HepG2 (cell line): ENCODE results near the gene PRR33. TPM values are rescaled to one million over a fixed set of nuclear protein-coding genes. Genes with fewer than 3 reads are reported as not detected.

Experiments
- ATAC-seq: fragments of 200-7000 bp; cut with Tn5 transposase; 3 replicates; pipeline ENCODE4 v1.9.1; 2020; ENCODE audit warnings: mild to moderate bottlenecking, moderate library complexity
- BruUV-seq: library from RNA; stranded (reverse); fragments of 400-500 nt; replicated peaks from 2 replicates; lab custom pipeline; 2021; lab: Mats Ljungman, UMichigan
- CTCF ChIA-PET: fragments of 300-600 bp; formaldehyde crosslinking; extraction: SDS; loops from one replicate; lab custom pipeline; 2021; ENCODE audit warnings: low total read pairs, inconsistent platforms, low intra/inter-chr PET ratio; lab: Yijun Ruan, JAX
- POLR2A ChIA-PET: fragments of 350-600 bp; sonication (Branson Sonifier 250); formaldehyde crosslinking; loops from one replicate; lab custom pipeline; 2020; ENCODE audit warnings: antibody characterized with exemption, inconsistent platforms; lab: Yijun Ruan, JAX
- DNase-seq: peaks from one replicate; pipeline ENCODE4 v3.0.0-alpha.2; 2015; ENCODE audit warnings: low spot score
- FAIRE-seq: peaks from 3 replicates; lab custom pipeline; 2011; peaks lifted over from hg19 to GRCh38; lab: Jason Lieb, UNC
- H2AFZ ChIP-seq: one replicate; pipeline ENCODE4 v1.6.1; 2011; ENCODE audit warnings: low read length, inconsistent platforms
- H3K27ac ChIP-seq: fragments of 300-600 bp; 3 replicates; pipeline ENCODE4 v1.8.0; 2011; ENCODE audit warnings: mixed run types, mild to moderate bottlenecking, mixed read lengths, low read length, inconsistent platforms; ENCODE audit not compliant: insufficient read depth; ENCODE audit errors: extremely low read length
- H3K27me3 ChIP-seq, 2 experiments: fragments of 200-600 bp in 1 of 2; 2 replicates in 1 of 2; 3 replicates in 1 of 2; pipeline versions ENCODE4 v1.6.0 to v1.8.0; 2011; ENCODE audit warnings: low read length in 2 of 2, mild to moderate bottlenecking in 2 of 2, moderate library complexity in 2 of 2, inconsistent platforms in 1 of 2; ENCODE audit not compliant: insufficient read depth in 2 of 2, control insufficient read depth in 1 of 2
- H3K36me3 ChIP-seq, 2 experiments: fragments of 200-600 bp in 1 of 2; replicated peaks in 1 of 2; 2 replicates in 1 of 2; 3 replicates in 1 of 2; pipeline versions ENCODE4 v1.5.1 to v1.8.0; 2011; ENCODE audit warnings: low read length in 2 of 2, inconsistent platforms in 1 of 2; ENCODE audit not compliant: insufficient read depth in 2 of 2, control insufficient read depth in 1 of 2
- H3K4me1 ChIP-seq: 2 replicates; pipeline ENCODE4 v1.5.1; 2012; ENCODE audit warnings: low read length, inconsistent platforms; ENCODE audit not compliant: insufficient read depth
- H3K4me2 ChIP-seq: 2 replicates; pipeline ENCODE4 v1.6.0; 2011; ENCODE audit warnings: low read depth, low read length, inconsistent platforms
- H3K4me3 ChIP-seq, 3 experiments: fragments of 200-600 bp in 1 of 3; sonication (generic), shearing (Covaris generic) in 1 of 3; replicated peaks in 1 of 3; 2 replicates each; pipeline ENCODE4 v1.5.1; 2011 to 2016; ENCODE audit warnings: low read length in 3 of 3, inconsistent platforms in 2 of 3, low read depth in 2 of 3, mild to moderate bottlenecking in 2 of 3, control low read depth in 1 of 3, mixed read lengths in 1 of 3; ENCODE audit not compliant: insufficient read depth in 1 of 3
- H3K79me2 ChIP-seq: one replicate; pipeline ENCODE4 v1.6.1; 2011; ENCODE audit warnings: low read length, inconsistent platforms; ENCODE audit not compliant: insufficient read depth
- H3K9ac ChIP-seq: 2 replicates; pipeline ENCODE4 v1.6.0; 2011; ENCODE audit warnings: mild to moderate bottlenecking, low read depth, low read length, inconsistent platforms; ENCODE audit not compliant: insufficient read depth
- H3K9me3 ChIP-seq: 2 replicates; pipeline ENCODE4 v1.5.1; 2012; ENCODE audit warnings: mild to moderate bottlenecking, low read length
- H4K20me1 ChIP-seq: 2 replicates; pipeline ENCODE4 v1.6.0; 2011; ENCODE audit warnings: inconsistent platforms, mild to moderate bottlenecking, low read length, moderate library complexity; ENCODE audit not compliant: insufficient read depth
- AHR ChIP-seq: IDR thresholded peaks from 2 replicates; pipeline ENCODE4 v1.6.1; 2018; ENCODE audit warnings: missing genetic modification reagents, missing compliant biosample characterization
- DDIT3 ChIP-seq: sonication (generic); formaldehyde crosslinking; IDR thresholded peaks from 2 replicates; pipeline ENCODE4 v1.4.0; 2020; ENCODE audit warnings: mild to moderate bottlenecking, missing genetic modification reagents
- MEIS1 ChIP-seq: sonication (generic); formaldehyde crosslinking; IDR thresholded peaks from 2 replicates; pipeline ENCODE4 v1.9.0; 2021; ENCODE audit warnings: mild to moderate bottlenecking, missing genetic modification reagents, moderate library complexity, borderline replicate concordance
- RFX5 ChIP-seq: IDR thresholded peaks from 2 replicates; pipeline ENCODE4 v1.6.1; 2011; ENCODE audit warnings: low read depth, low read length, improper control_type of control experiment
- TIGD3 ChIP-seq: sonication (generic); formaldehyde crosslinking; IDR thresholded peaks from 2 replicates; pipeline ENCODE4 v1.5.1; 2020; ENCODE audit warnings: mild to moderate bottlenecking, missing genetic modification reagents, borderline replicate concordance
- ZNF362 ChIP-seq: sonication (generic); formaldehyde crosslinking; IDR thresholded peaks from 2 replicates; pipeline ENCODE4 v1.4.0; 2020; ENCODE audit warnings: missing genetic modification reagents, mild to moderate bottlenecking, borderline replicate concordance
- ZNF441 ChIP-seq: sonication (generic); formaldehyde crosslinking; IDR thresholded peaks from 2 replicates; pipeline ENCODE4 v1.7.0; 2021; ENCODE audit warnings: missing genetic modification reagents, borderline replicate concordance
- ZNF558 ChIP-seq: sonication (generic); formaldehyde crosslinking; IDR thresholded peaks from 2 replicates; pipeline ENCODE4 v1.9.0; 2022; ENCODE audit warnings: mild to moderate bottlenecking, missing genetic modification reagents, borderline replicate concordance
- ZNF792 ChIP-seq: IDR thresholded peaks from 2 replicates; pipeline ENCODE4 v1.6.1; 2016
- WGBS: methylation state at CpG from one replicate; pipeline ENCODE4 v1.1.6; 2017; ENCODE audit warnings: low lambda C conversion rate; 5-methylcytosine and 5-hydroxymethylcytosine counted together
- in situ Hi-C: cut with HindIII; loops from 2 replicates; pipeline ENCODE4 v1.10.0; 2017; ENCODE audit warnings: low pct_unique_long_range_greater_than_20kb; ENCODE audit not compliant: extremely low pct_ligation_motif_present
- intact Hi-C: fragments of 100-400 bp; cut with micrococcal nuclease; formaldehyde crosslinking; loops from one replicate; pipeline ENCODE4 v1.10.0; 2022; ENCODE audit not compliant: unreplicated experiment
- polyA plus RNA-seq, 8 experiments: library from polyadenylated mRNA; depleted of rRNA in 3 of 8; stranded (reverse) in 7 of 8; unstranded in 1 of 8; fragments of >200 nt; fragmentation: Illumina TruSeq in 4 of 8; extraction: Trizol in 4 of 8; gene quantifications; 2 replicates each; pipeline versions ENCODE4 v1.2.1 to v1.2.3, GENCODE V29; 2011 to 2016; ENCODE audit warnings: low read depth in 4 of 8, missing spikeins in 1 of 8, mixed read lengths in 1 of 8; ENCODE audit not compliant: insufficient read depth in 1 of 8
- total RNA-seq, 5 experiments: library from RNA; depleted of rRNA; stranded (reverse); fragments of >200 nt; fragmentation: Illumina TruSeq; extraction: Trizol; gene quantifications; 2 replicates each; pipeline ENCODE4 v1.2.3, GENCODE V29; 2016; ENCODE audit warnings: low read depth in 1 of 5

The PRR33 gene
- total and polyA plus RNA-seq, 2 of the 13 experiments (the other 11 are each of a cell fraction or from before 2014, with no cell fraction given): not detected

- CTCF ChIA-PET: no interaction called here
- H3K36me3 ChIP-seq: no peaks in the 10 kb centered on the region
Measured at GRCh38 chr11:1934335-1935155, 42.9 kb upstream of the PRR33 start.

More at GRCh38 chr11:1934335-1935155, 42.9 kb upstream of the PRR33 start:
- Histone ChIP-seq H4K20me1 (no peaks in the 10 kb centered on the region), H3K4me1 (no peaks in the 10 kb centered on the region), H3K9ac (no peak overlapping the region), H3K4me3 (no peak overlapping the region), H3K9me3 (no peaks in the 10 kb centered on the region), H3K27ac (no peak overlapping the region), H3K79me2 (no peaks in the 10 kb centered on the region), H2AFZ (no peak overlapping the region), H3K4me2 (no peak overlapping the region), H3K27me3 (peaks cover 21 to 76% of the 10 kb centered on the region in 2 experiments)
- BruUV-seq: no TSS peak
- DNase-seq (no peak), FAIRE-seq (no peak), ATAC-seq (no peak)
- in situ Hi-C loops (no loop called here), intact Hi-C loops (no loop called here)
- no peak for TF ChIP-seq RFX5
- TF ChIP-seq ZNF558 (CRISPR knock-in tag): no peak
- TF ChIP-seq MEIS1 (CRISPR knock-in tag): no peak
- no peak for TF ChIP-seq TIGD3 (CRISPR knock-in tag)
- no peak for TF ChIP-seq ZNF362 (CRISPR knock-in tag)
- no peak for TF ChIP-seq ZNF441 (CRISPR knock-in tag)
- no peak for TF ChIP-seq AHR (CRISPR knock-in tag)
- no peak for TF ChIP-seq DDIT3 (CRISPR knock-in tag)
- TF ChIP-seq ZNF792 (CRISPR knock-in tag): no peak
- POLR2A ChIA-PET: no interaction called here
- 31% methylated on average over 10 of the region's 24 CpGs for WGBS
